A172 (cell line): ENCODE data around the gene KCNMA1. TPM values are rescaled to one million over a fixed set of nuclear protein-coding genes. Genes with fewer than 3 reads are reported as not detected.

Experiments used
- DNase-seq: peaks from one replicate; pipeline ENCODE4 v3.0.0-alpha.2; 2015; ENCODE audit warnings: low spot score
- total RNA-seq: library from RNA; depleted of rRNA; stranded (reverse); fragments of >200 nt; shearing (Covaris generic); gene quantifications from 2 replicates; pipeline ENCODE4 v1.2.3, GENCODE V29; 2014

Gene KCNMA1
- total RNA-seq, 1 experiment from 2014 or later: 50.7 TPM

GRCh38 chr10:77029777-77030717 is 607.6 kb downstream of the KCNMA1 start:
- no peak for DNase-seq

GRCh38 chr10:77028042-77028441 is 609.6 kb downstream of the KCNMA1 start:
- DNase-seq: no peak

GRCh38 chr10:77027576-77027975 is 610.0 kb downstream of the KCNMA1 start:
- DNase-seq: no peak

GRCh38 chr10:77027141-77027540 is 610.5 kb downstream of the KCNMA1 start:
- no peak for DNase-seq

DNA sequence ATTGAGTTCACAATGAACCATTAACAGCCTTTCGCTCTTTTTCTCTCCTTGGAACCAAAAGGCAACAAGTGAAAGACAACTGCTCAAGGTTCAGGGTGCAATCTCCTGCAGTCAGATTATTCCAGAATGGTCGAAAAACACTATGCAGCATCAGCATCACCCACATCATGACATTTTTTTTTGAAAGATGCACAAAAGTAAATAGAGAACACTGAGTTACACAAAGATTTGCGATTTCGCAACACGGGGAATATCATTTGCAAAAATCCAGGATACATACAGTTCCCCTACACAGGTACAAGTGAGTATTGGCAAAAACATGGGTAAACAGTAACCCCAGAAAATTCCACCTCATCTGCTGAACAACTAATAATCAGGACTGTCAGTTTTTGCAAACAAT is 611.5 kb downstream of the KCNMA1 start:
- no peak for DNase-seq

DNA sequence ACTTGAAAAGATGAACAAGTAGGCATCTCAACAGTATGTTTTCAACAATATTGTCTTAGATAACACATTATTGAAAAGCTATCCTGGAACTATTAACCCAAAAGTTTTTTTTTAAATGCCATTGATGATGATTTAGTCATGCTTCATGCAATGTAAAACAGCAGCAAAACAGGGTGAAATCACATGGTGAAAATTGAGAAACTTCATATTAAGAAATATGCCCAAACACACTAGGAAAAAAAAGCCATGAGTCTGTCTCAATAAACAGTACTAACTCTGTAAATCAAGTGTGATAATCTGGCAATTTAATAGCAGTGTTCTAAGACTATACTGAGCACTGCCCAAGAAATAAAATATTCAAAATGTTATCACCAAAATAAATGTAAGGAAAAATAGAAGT is 613.1 kb downstream of the KCNMA1 start:
- no peak for DNase-seq

GRCh38 chr10:77023396-77023795 is 614.2 kb downstream of the KCNMA1 start:
- DNase-seq: no peak

GRCh38 chr10:77022671-77023070 is 614.9 kb downstream of the KCNMA1 start:
- DNase-seq: no peak

DNA sequence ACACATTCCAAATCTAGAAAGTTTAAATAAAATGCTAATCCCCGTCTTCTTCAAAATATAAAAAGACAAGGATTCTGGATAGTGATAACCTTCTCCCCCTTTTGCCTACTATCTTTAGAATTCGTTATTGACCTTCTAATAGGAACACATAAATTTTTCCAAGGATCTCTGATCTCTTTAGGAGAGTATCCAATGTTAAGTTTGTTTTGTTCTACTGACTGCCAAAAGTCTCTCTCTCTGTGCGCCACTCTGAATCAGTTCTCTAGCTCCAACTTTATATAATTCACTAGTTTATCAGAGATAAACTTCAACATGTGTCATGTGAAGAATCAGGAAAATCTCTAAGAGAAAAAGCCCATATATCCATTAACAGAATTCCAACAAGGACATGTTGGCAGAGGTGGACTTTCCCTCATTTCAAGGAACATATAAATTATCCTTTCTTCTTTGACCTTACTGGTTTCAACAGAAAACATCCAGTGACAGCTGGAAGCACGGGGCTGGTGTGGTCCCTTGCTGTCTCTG is 615.6 kb downstream of the KCNMA1 start:
- no peak for DNase-seq

GRCh38 chr10:77020426-77021040 is 617.1 kb downstream of the KCNMA1 start:
- no peak for DNase-seq

DNA sequence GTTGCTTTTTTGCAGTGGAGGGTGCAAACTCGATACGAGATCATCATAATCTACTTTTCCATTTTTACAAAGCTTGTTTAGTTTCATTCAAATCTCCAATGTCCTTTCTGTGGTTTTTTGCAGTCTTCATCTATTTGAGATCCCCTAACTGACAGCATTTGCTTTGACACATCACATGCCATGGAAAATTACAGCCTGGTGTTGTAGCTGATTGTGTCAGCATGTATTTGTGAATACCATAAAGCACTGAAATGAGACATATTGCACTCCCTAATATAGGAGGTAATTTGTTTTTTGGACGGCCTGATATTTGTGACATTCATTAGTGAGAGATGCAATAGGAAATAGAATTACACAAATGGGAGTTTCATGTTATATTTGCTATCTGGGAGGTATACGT is 620.8 kb downstream of the KCNMA1 start:
- no peak for DNase-seq

GRCh38 chr10:77016278-77016815 is 621.3 kb downstream of the KCNMA1 start:
- no peak for DNase-seq

DNA sequence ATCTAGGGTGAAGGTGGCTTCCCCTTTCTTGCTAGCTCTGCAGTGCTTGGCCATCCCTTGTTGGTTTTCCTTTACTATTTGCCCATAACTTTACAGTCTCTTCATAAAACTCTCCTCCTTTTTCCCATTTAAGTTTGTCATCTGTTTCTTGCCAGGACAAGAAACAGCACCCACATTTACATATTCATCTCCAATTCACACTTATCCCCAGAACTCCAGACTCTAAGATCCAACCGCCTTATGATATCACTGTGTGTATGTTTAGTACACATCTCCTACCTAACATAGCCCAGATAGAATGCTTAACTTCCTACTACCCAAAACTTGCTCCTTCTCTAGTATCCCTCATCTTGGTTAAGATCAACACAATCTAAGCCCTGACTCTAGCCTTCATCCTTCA is 622.2 kb downstream of the KCNMA1 start:
- DNase-seq: no peak

GRCh38 chr10:77012812-77013500 is 624.7 kb downstream of the KCNMA1 start:
- DNase-seq: no peak

- DNase-seq: no peak
Observed at GRCh38 chr10:77011874-77012811, 625.5 kb downstream of the KCNMA1 start.

- DNase-seq: no peak
Observed at GRCh38 chr10:77010430-77010829, 627.2 kb downstream of the KCNMA1 start.

DNA sequence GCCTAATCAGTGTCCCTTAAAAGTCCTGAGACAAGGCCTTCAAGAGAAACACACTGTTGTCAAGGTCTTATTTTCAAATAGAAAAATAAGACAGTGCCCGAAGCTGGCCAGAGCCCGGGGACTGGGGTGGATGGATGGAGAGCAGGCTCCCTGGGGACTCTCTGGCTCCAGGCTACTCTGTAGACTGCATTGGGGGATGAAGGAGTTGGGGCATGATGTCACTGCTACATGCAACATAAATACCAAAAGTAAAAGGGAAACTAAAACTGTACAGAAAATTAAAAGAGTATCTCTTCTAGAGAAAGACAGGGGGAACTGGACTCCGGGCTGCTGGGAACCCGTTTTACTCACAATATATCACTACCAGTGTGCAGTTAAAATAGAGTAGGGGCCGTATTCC is 629.8 kb downstream of the KCNMA1 start:
- DNase-seq: no peak

DNA sequence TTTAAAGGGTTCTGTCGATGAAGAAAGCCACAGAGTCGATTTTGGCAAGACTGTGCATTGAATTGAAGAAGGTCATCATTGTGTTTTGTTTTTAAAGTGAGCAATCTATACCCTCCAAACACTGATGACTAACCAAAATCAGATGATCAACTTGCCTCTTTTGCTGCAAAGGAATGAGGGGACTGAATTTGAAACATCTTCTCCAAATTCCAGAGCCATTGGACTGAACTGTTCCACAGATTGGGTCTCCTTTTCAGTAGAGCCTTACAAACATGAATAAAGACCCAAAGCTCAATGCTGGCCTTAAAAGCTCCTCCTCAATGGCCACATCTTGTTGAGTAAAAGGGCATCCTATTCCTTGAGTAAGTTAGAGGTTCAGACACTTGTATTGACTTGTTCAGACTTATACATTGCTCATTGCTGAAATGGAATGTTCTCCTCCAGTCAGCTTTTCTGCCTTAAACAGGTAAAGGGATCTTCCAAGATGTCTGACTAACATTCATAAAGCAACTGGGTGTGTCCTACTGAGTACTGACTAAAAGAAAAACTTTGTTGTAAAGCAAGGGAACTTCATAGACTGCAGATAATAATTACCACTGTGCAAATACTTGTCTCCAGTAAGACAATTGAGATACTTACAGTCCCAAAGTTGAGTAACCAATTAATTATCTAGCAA is 630.6 kb downstream of the KCNMA1 start:
- no peak for DNase-seq

DNA sequence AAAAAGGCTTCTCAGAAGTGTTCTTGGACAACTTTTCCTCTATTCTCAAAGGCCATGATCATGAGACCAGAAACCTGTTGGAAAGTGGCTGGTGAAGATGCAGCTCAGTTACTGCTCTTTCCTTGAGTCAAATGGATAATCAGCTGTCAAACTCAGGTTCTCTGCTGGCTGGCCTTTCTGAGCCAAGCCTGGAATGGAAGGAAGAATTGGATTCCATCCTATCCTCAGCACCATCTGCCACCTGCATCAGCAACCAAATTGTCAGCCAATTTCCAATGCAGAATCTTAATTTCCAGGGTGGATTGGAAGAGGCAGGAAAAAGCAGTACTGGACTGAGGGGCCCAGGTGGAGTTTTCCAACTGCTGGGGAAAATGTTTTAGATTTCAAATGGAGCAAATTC is 631.7 kb downstream of the KCNMA1 start:
- DNase-seq: no peak

- peak; percentile 55 for DNase-seq
Observed at GRCh38 chr10:77004917-77005564, 632.6 kb downstream of the KCNMA1 start.
